Measurements from ENCODE around the gene NTRK3. TPM values are rescaled to one million over a fixed set of nuclear protein-coding genes. Genes with fewer than 3 reads are reported as not detected.

NTRK3 gene
- total RNA-seq, 1 donor from 2014 or later = 1.1 TPM

DNA sequence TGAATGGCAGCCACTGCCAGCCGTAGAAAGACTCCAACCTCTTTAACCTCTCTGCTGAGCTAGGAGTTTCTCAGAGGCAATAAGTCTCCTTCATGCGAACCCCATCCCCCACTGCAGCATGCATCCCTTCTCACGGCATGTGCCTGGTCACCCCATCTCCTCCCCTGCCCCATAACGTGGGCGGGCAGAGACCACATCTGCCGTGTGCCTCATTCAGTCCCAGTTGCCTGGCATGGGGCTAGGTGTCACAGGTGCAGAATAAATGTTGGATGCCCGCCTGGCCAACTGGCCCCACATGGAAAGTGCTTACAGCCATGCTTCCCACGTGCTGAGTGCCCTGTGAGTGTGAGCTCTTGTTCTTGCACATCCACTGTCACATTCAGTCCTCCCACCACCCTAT, 43.5 kb upstream of the NTRK3 start:
- no peak for TF ChIP-seq CTCF (conservative IDR thresholded peaks at IDR 0.05)
- no peaks in the 10 kb centered on the region for H3K36me3 Mint-ChIP-seq (ENCODE audit: low read depth)
- H3K4me1 Mint-ChIP-seq = no peaks in the 10 kb centered on the region
- H3K9me3 Mint-ChIP-seq = no peaks in the 10 kb centered on the region
- H3K4me3 Mint-ChIP-seq = no peak overlapping the region
- DNase-seq (ENCODE audit: low read depth, low spot score) = no peak
- peaks cover 17% of the 10 kb centered on the region for H3K27me3 Mint-ChIP-seq (ENCODE audit: low read depth)
- H3K27ac Mint-ChIP-seq (ENCODE audit: unreplicated experiment) = no peak overlapping the region

- H3K4me3 Mint-ChIP-seq = no peak overlapping the region
- DNase-seq (ENCODE audit: low read depth, low spot score) = no peak
- H3K27me3 Mint-ChIP-seq (ENCODE audit: low read depth) = peaks cover 20% of the 10 kb centered on the region
- H3K36me3 Mint-ChIP-seq (ENCODE audit: low read depth) = no peaks in the 10 kb centered on the region
- no peaks in the 10 kb centered on the region for H3K4me1 Mint-ChIP-seq
- TF ChIP-seq CTCF (conservative IDR thresholded peaks at IDR 0.05) = no peak
- no peak overlapping the region for H3K27ac Mint-ChIP-seq (ENCODE audit: unreplicated experiment)
- no peaks in the 10 kb centered on the region for H3K9me3 Mint-ChIP-seq
Measured at GRCh38 chr15:88299497-88299896, 43.0 kb upstream of the NTRK3 start.

GRCh38 chr15:88288661-88289060, 32.1 kb upstream of the NTRK3 start:
- Mint-ChIP-seq H3K27me3 (ENCODE audit: low read depth) (peaks cover 46% of the 10 kb centered on the region), H3K4me3 (no peak overlapping the region), H3K9me3 (peaks cover 4% of the 10 kb centered on the region), H3K4me1 (peaks cover 5% of the 10 kb centered on the region), H3K27ac (ENCODE audit: unreplicated experiment) (no peak overlapping the region), H3K36me3 (ENCODE audit: low read depth) (no peaks in the 10 kb centered on the region)
- TF ChIP-seq CTCF (conservative IDR thresholded peaks at IDR 0.05) = no peak
- no peak for DNase-seq (ENCODE audit: low read depth, low spot score)

- Mint-ChIP-seq H3K36me3 (ENCODE audit: low read depth) (no peaks in the 10 kb centered on the region), H3K9me3 (peaks cover 4% of the 10 kb centered on the region), H3K27me3 (ENCODE audit: low read depth) (peaks cover 51% of the 10 kb centered on the region), H3K4me1 (peaks cover 5% of the 10 kb centered on the region), H3K4me3 (no peak overlapping the region), H3K27ac (ENCODE audit: unreplicated experiment) (no peak overlapping the region)
- no peak for TF ChIP-seq CTCF (conservative IDR thresholded peaks at IDR 0.05)
- no peak for DNase-seq (ENCODE audit: low read depth, low spot score)
Measured at GRCh38 chr15:88288206-88288605, 31.7 kb upstream of the NTRK3 start.

GRCh38 chr15:88284318-88284998, 27.9 kb upstream of the NTRK3 start:
- Mint-ChIP-seq H3K27ac (ENCODE audit: unreplicated experiment) (no peak overlapping the region), H3K27me3 (ENCODE audit: low read depth) (peaks cover 74% of the 10 kb centered on the region), H3K4me1 (peaks cover 5% of the 10 kb centered on the region), H3K4me3 (no peak overlapping the region), H3K9me3 (peaks cover 4% of the 10 kb centered on the region), H3K36me3 (ENCODE audit: low read depth) (no peaks in the 10 kb centered on the region)
- no peak for TF ChIP-seq CTCF (conservative IDR thresholded peaks at IDR 0.05)
- DNase-seq (ENCODE audit: low read depth, low spot score) = no peak
